ENCODE results near the gene AXIN2. TPM values are rescaled to one million over a fixed set of nuclear protein-coding genes. Genes with fewer than 3 reads are reported as not detected.

Gene AXIN2
- polyA plus RNA-seq, 3 donors = 0.10 TPM; not detected in 2

GRCh38 chr17:65542610-65543009 lies 18.8 kb downstream of the AXIN2 start:
- H3K36me3 ChIP-seq (replicated peaks in 1 of 2; ENCODE audit: control insufficient read depth in 1 of 2, insufficient read depth in 2 of 2, low read length in 2 of 2) = no peaks in the 10 kb centered on the region
- DNase-seq = no peak
- TF ChIP-seq CTCF (IDR thresholded peaks at IDR 0.05) = no peak
- H3K27ac ChIP-seq (ENCODE audit: low read depth in 1 of 2, low read length in 2 of 2) = no peak overlapping the region
- H4K20me1 ChIP-seq (ENCODE audit: insufficient read depth, low read length) = no peaks in the 10 kb centered on the region
- Mint-ChIP-seq H3K36me3 (no peaks in the 10 kb centered on the region), H3K27me3 (ENCODE audit: low read depth in 3 of 3) (peaks cover 2 to 6% (median 5%) of the 10 kb centered on the region in 3 donors), H3K9me3 (peaks cover 0 to 3% (median under 1%) of the 10 kb centered on the region in 7 donors), H3K4me3 (no peak overlapping the region), H3K4me1 (no peaks in the 10 kb centered on the region), H3K27ac (no peak overlapping the region)
- H3K9ac ChIP-seq (ENCODE audit: insufficient read depth, low read length, poor library complexity, severe bottlenecking) = no peak overlapping the region
- intact Hi-C loops (cut with micrococcal nuclease) = no loop called here
- no peak overlapping the region for H3K4me2 ChIP-seq (replicated peaks; ENCODE audit: extremely low read depth, low read length, poor library complexity, severe bottlenecking)
- H3K27me3 ChIP-seq (ENCODE audit: control insufficient read depth in 2 of 2, insufficient read depth in 2 of 2, low read length in 2 of 2) = no peaks in the 10 kb centered on the region
- H3K9me3 ChIP-seq (replicated peaks in 1 of 2; ENCODE audit: control insufficient read depth in 1 of 2, insufficient read depth in 1 of 2, low read length in 2 of 2) = peaks cover 0 to 4% of the 10 kb centered on the region in 2 donors
- no peaks in the 10 kb centered on the region for H3K4me1 ChIP-seq (ENCODE audit: control insufficient read depth in 1 of 2, insufficient read depth in 2 of 2, low read length in 2 of 2)
- H2AFZ ChIP-seq (ENCODE audit: insufficient read depth, low read depth, low read length, poor library complexity, severe bottlenecking) = no peak overlapping the region
- H3K79me2 ChIP-seq (ENCODE audit: insufficient read depth, low read length) = no peaks in the 10 kb centered on the region
- no peak overlapping the region for H3K4me3 ChIP-seq (replicated peaks in 1 of 3; ENCODE audit: low read depth in 2 of 3, low read length in 3 of 3)

- Histone ChIP-seq H3K4me1 (ENCODE audit: control insufficient read depth in 1 of 2, insufficient read depth in 2 of 2, low read length in 2 of 2) (no peaks in the 10 kb centered on the region), H2AFZ (ENCODE audit: insufficient read depth, low read depth, low read length, poor library complexity, severe bottlenecking) (no peak overlapping the region), H4K20me1 (ENCODE audit: insufficient read depth, low read length) (no peaks in the 10 kb centered on the region), H3K4me2 (replicated peaks; ENCODE audit: extremely low read depth, low read length, poor library complexity, severe bottlenecking) (no peak overlapping the region), H3K36me3 (replicated peaks in 1 of 2; ENCODE audit: control insufficient read depth in 1 of 2, insufficient read depth in 2 of 2, low read length in 2 of 2) (no peaks in the 10 kb centered on the region), H3K27ac (ENCODE audit: low read depth in 1 of 2, low read length in 2 of 2) (no peak overlapping the region), H3K27me3 (ENCODE audit: control insufficient read depth in 2 of 2, insufficient read depth in 2 of 2, low read length in 2 of 2) (no peaks in the 10 kb centered on the region), H3K4me3 (replicated peaks in 1 of 3; ENCODE audit: low read depth in 2 of 3, low read length in 3 of 3) (no peak overlapping the region), H3K9me3 (replicated peaks in 1 of 2; ENCODE audit: control insufficient read depth in 1 of 2, insufficient read depth in 1 of 2, low read length in 2 of 2) (peaks cover 0 to 10% of the 10 kb centered on the region in 2 donors), H3K9ac (ENCODE audit: insufficient read depth, low read length, poor library complexity, severe bottlenecking) (no peak overlapping the region), H3K79me2 (ENCODE audit: insufficient read depth, low read length) (no peaks in the 10 kb centered on the region)
- no peaks in the 10 kb centered on the region for H3K36me3 Mint-ChIP-seq
- H3K4me1 Mint-ChIP-seq = no peaks in the 10 kb centered on the region
- intact Hi-C loops (cut with micrococcal nuclease) = no loop called here
- peaks cover 0 to 8% (median 2%) of the 10 kb centered on the region in 7 donors for H3K9me3 Mint-ChIP-seq
- H3K27ac Mint-ChIP-seq = no peak overlapping the region
- no peak overlapping the region for H3K4me3 Mint-ChIP-seq
- peaks cover 2 to 6% (median 5%) of the 10 kb centered on the region in 3 donors for H3K27me3 Mint-ChIP-seq (ENCODE audit: low read depth in 3 of 3)
- DNase-seq = no peak
- TF ChIP-seq CTCF (IDR thresholded peaks at IDR 0.05) = no peak
- WGBS (ENCODE audit: insufficient coverage) = no CpG with 5 or more reads among the region's 1 CpG
These were observed 19.4 kb downstream of the AXIN2 start for GRCh38 chr17:65542067-65542466.
